Lower leg skin (tissue), 4 donors: ENCODE results near the gene KASH5. TPM values are rescaled to one million over a fixed set of nuclear protein-coding genes. Genes with fewer than 3 reads are reported as not detected.

ENCODE experiments used
- DNase-seq, 2 donors: peaks; one replicate each; pipeline ENCODE4 v3.0.0-alpha.2; 2019; ENCODE audit warnings: low spot score in 2 of 2
- H3K4me3 ChIP-seq: fragments of 200-600 bp; sonication (generic); 2 replicates; pipeline ENCODE4 v1.5.1; 2017; ENCODE audit warnings: mild to moderate bottlenecking, low read depth; ENCODE audit not compliant: poor library complexity, severe bottlenecking
- CTCF ChIP-seq, 3 donors: fragments of 450-650 bp; IDR thresholded peaks; one replicate each; pipeline ENCODE4 v1.5.1; 2016; ENCODE audit warnings: antibody characterized with exemption in 3 of 3, mild to moderate bottlenecking in 3 of 3, moderate library complexity in 2 of 3
- POLR2A ChIP-seq, 2 donors: fragments of 450-650 bp; IDR thresholded peaks; one replicate each; pipeline ENCODE4 v1.6.1; 2016 to 2017; ENCODE audit warnings: antibody characterized with exemption in 2 of 2, mild to moderate bottlenecking in 1 of 2, moderate library complexity in 1 of 2
- WGBS, 2 donors: methylation state at CpG; one replicate each; pipeline ENCODE4 v1.1.5; 2018; 5-methylcytosine and 5-hydroxymethylcytosine counted together
- intact Hi-C: fragments of 100-400 bp; cut with DNase I; formaldehyde crosslinking; loops from one replicate; pipeline ENCODE4 v1.15.0; 2023; ENCODE audit warnings: low total_unique reads
- total RNA-seq, 4 donors: library from RNA; depleted of rRNA; stranded (reverse); fragments of >200 nt; gene quantifications; one replicate each; pipeline ENCODE4 v1.1.0, GENCODE V29; 2016

The KASH5 gene
- not detected for total RNA-seq

- H3K4me3 ChIP-seq = no peak within 1 kb of the TSS
- intact Hi-C loops = no loop called here
- WGBS, 2 donors = 53 to 57% methylated on average over 38 to 40 of the region's 40 CpGs
These were observed at the start of gene KASH5 for GRCh38 chr19:49387936-49388372. TSS of gene KASH5 (plus strand) at chr19:49388249. CDS start at chr19:49390884, 2,635 bp downstream.

DNA sequence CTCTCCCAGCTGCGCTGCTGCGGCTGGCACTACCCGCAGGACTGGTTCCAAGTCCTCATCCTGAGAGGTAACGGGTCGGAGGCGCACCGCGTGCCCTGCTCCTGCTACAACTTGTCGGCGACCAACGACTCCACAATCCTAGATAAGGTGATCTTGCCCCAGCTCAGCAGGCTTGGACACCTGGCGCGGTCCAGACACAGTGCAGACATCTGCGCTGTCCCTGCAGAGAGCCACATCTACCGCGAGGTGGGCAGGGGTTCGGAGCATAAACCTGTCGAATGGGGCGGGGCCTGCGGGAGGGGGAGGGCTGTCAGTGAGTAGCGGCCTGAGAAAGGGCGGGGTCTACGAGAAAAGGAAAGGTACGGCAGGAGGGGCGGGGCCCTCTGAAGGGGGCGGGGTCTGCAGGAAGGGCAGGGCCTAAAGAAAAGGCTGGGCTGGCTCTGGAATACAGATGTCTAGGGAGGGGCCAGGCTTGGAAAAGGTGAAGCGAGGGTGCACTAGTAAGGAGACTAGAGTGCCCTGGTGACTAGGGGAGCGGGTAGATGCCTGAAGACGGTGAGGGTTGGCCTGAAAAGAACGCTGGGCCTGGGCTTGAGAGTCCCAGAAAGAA is 49.3 kb upstream of the KASH5 start:
- peak; percentile 84 to 95 for DNase-seq
- 19 to 22% methylated on average over 29 to 30 of the region's 30 CpGs for WGBS, 2 donors

More at GRCh38 chr19:49387936-49388372, at the start of gene KASH5:
- TF ChIP-seq CTCF (IDR thresholded peaks at IDR 0.05) (no peak), POLR2A (IDR thresholded peaks at IDR 0.05) (no peak)
- peak; percentile 55 to 90 for DNase-seq

DNA sequence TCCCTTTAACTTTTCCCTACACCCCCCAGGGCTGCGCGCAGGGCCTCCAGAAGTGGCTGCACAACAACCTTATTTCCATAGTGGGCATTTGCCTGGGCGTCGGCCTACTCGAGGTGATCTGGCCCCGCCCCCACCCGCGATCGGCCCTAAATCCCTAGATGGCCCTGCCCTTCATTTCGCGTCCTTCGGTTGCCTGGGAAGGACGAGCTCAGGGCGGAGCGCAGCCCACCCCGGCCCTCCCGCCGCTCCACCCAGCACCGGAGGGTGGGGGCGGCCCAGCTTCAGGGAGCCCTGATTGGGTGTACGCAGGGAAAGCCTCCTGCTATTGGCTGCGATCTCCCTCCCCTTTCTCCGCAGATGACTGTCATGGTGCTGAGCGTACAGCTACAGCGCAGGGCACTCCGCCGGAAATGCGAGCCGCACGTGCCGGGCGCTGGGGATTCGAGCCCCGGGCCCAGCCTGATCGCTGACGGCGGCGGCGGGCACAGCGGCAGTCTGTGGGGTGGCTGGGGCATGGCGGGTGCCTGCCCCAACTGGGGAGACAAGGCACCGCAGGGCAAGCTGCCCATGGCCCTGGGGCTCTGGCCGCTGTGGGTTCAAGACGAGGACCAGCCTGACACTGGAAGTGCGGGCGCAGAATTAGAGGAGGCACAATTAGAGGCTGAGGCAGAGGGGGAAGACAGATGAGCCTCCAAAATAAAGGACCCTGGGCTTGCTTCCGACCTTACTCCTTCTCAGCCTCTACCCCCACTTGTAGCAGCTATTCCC is 48.6 kb upstream of the KASH5 start:
- intact Hi-C loops = no loop called here
- DNase-seq = peak; percentile 85 to 96
- 16 to 26% methylated on average over 40 to 47 of the region's 47 CpGs for WGBS, 2 donors
- TF ChIP-seq CTCF (IDR thresholded peaks at IDR 0.05) = no peak
- no peak overlapping the region for H3K4me3 ChIP-seq

More for the DNA sequence above, 49.3 kb upstream of the KASH5 start:
- no peak for TF ChIP-seq CTCF (IDR thresholded peaks at IDR 0.05)
- TF ChIP-seq POLR2A (IDR thresholded peaks at IDR 0.05) = no peak
- intact Hi-C loops = no loop called here
- no peak overlapping the region for H3K4me3 ChIP-seq

DNA sequence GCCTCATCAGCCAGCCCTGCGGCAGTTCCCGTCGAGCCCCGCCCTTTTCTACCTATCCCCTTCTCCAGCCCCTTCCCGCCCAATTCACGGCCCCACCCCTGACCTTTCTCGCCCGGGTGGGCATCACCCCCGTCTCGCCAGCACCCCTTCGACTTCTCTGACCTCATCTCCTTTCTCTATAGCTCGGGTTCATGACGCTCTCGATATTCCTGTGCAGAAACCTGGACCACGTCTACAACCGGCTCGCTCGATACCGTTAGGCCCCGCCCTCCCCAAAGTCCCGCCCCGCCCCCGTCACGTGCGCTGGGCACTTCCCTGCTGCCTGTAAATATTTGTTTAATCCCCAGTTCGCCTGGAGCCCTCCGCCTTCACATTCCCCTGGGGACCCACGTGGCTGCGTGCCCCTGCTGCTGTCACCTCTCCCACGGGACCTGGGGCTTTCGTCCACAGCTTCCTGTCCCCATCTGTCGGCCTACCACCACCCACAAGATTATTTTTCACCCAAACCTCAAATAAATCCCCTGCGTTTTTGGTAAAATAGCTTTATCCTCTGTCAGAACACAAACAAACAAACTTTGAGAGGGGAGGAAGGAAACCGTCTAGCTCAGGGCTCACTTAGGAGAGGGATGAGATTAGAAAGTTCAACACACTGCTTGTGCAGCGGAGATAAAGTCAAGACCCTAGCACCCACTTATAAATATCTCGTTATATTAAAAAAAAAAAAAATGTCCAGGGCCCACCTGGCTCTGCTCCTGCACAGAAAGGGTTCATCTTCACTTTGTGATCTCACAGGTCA is 47.8 kb upstream of the KASH5 start:
- WGBS, 2 donors = 17 to 20% methylated on average over 36 of the region's 36 CpGs
- intact Hi-C loops = no loop called here
- no peak overlapping the region for H3K4me3 ChIP-seq
- TF ChIP-seq CTCF (IDR thresholded peaks at IDR 0.05) = no peak
- TF ChIP-seq POLR2A (IDR thresholded peaks at IDR 0.05) = no peak
- peak in 1 of 2 donors; percentile 92 for DNase-seq

DNA sequence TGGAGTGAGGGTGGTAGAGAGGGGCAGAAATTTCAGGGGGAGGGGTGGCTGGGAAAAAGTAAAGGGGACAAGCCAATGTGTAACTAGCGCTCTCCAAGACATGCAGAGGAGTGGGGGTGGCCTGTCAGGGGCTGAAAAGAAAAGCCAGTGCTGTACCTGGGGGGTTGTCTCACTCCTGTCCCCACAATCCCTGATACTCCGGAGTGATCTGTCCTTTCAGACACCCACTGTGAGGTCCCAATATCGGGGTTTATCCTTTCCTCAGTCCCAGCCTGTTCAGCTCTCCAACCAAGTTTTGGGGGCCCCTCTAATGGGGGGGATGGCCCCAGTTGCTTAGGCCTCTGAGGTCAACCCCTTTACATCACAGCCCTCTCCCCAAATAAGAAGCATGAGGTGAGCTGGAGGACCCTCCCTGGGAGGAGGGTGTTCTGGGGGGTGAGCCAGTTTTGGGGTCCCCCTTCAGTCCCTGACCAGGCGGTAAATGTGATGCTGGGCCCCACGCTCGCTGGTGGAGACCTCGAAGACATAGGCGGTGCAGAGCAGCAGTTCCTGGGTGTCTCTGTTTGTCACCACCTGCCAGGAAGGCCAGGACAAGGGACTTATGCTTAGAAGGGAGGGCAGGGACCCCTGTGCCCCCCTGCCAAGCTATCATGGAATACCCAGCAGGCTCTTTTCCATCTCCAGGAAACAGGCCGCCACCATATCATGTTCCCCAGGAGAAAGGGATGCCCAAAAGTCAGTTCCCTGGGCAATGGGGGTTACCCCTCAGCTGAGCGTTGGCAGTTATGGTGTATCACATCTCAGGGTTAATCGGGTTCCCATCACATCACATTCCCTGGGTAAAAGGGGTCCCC is 47.0 kb upstream of the KASH5 start:
- intact Hi-C loops = no loop called here
- TF ChIP-seq POLR2A (IDR thresholded peaks at IDR 0.05) = no peak
- no peak for TF ChIP-seq CTCF (IDR thresholded peaks at IDR 0.05)
- no peak overlapping the region for H3K4me3 ChIP-seq
- peak in 1 of 2 donors; percentile 77 for DNase-seq
- WGBS, 2 donors = 92 to 96% methylated on average over 11 of the region's 11 CpGs
